IPS-18c (cell line): ENCODE measurements around the gene ZPR1.
A peak's percentile ranks its signal among the peaks of the same experiment; 100 is the strongest.
"Not testable (repeated sequence)": the region's sequence is repeated elsewhere in the genome, so short reads cannot be mapped to it uniquely, and the experiment has no call there.

Experiments used
- H3K4me3 ChIP-seq: 2 replicates; pipeline ENCODE4 v1.7.0; 2013; ENCODE audit warnings: low read depth, mild to moderate bottlenecking, low read length, moderate library complexity; ENCODE audit not compliant: insufficient read depth
- H3K9me3 ChIP-seq: one replicate; pipeline ENCODE4 v1.6.1; 2013; ENCODE audit warnings: mild to moderate bottlenecking, low read length, moderate library complexity; ENCODE audit not compliant: control insufficient read depth, insufficient read depth

The ZPR1 gene

DNA sequence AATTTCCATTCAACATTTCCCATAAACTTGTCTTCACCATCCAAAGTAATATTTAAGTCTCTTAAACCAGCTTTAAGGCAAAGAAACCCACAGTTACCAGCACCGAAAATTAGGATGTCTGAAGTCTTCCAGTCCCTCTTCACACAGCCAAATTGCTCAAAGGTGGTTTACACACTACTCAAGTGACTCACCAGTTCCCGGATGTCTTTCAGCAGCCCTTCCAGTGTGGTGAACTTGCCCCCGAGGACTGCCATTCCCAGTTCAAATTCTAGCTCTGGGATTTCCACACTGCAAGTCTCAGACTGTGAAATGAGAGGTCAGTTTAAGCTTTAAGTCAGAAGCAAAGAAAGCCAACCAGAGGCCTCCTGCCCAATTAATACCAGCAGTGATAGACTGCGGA, 5.1 kb downstream of the ZPR1 start:
- Histone ChIP-seq H3K4me3 (no peak overlapping the region), H3K9me3 (no peaks in the 10 kb centered on the region)

DNA sequence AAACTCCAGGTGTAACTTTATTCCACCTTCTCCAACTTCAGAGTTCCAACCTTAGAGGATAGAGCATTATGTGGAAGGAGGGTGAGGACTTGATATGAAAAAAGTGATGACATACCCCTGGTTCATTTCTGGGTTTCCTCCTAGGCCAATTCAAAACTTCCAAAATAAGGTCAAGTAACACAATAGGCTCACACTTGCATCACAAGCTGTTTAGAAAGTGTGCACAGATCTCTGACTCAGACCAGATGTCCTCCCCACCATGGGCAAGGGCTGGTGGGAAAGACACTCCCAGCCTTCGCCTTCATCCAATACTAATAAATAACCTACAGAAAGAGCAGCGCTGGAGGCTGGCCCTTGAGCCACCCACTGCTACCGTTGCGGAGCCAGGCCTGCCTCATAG, 9.3 kb downstream of the ZPR1 start:
- Histone ChIP-seq H3K4me3 (no peak overlapping the region), H3K9me3 (no peaks in the 10 kb centered on the region)

GRCh38 chr11:116777056-116777455, 10.8 kb downstream of the ZPR1 start:
- H3K4me3 ChIP-seq: no peak overlapping the region
- no peaks in the 10 kb centered on the region for H3K9me3 ChIP-seq

DNA sequence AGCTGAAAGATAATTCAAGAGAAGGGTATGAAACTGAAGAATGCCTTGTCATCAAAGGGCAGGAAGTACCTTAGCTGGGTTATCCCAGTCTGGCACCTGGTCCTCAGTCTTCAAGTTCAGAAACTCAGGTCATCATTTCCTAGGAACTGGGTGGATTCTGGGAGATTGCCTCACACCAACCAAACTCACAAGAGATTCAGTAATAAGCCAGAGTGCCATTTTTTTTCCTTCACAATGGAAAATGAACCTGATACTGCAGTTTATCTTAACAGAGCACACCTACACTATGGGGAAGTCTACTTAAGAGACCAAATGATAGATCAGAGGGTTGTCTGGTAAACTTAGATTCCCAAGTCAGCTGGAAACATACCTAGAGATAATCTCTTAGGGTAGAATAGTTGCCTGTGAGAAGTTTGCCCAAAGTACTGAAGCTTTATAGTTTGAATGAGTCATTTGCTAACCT, 11.3 kb downstream of the ZPR1 start:
- H3K9me3 ChIP-seq: no peaks in the 10 kb centered on the region
- no peak overlapping the region for H3K4me3 ChIP-seq

DNA sequence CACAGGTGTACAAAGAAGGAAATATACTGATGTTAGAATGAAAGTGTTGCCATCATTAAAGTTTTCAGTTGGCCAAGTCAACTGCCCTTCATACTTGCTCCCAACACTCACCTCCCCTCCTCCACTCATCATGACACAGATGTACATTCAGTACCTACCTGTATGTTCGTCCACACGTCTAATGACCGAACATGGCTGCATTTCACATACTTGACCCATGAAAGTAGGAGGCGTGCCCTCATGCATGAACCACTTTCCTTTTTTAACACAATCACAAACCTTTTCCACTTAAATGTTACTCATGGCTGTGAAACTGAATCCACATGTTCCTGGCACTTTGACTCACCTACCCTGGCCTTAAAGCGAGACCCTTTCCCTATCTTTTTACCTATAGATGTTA, 11.8 kb downstream of the ZPR1 start:
- Histone ChIP-seq H3K4me3 (no peak overlapping the region), H3K9me3 (no peaks in the 10 kb centered on the region)

- Histone ChIP-seq H3K9me3 (no peaks in the 10 kb centered on the region), H3K4me3 (no peak overlapping the region)
Measured at GRCh38 chr11:116774661-116775060, 13.2 kb downstream of the ZPR1 start.

DNA sequence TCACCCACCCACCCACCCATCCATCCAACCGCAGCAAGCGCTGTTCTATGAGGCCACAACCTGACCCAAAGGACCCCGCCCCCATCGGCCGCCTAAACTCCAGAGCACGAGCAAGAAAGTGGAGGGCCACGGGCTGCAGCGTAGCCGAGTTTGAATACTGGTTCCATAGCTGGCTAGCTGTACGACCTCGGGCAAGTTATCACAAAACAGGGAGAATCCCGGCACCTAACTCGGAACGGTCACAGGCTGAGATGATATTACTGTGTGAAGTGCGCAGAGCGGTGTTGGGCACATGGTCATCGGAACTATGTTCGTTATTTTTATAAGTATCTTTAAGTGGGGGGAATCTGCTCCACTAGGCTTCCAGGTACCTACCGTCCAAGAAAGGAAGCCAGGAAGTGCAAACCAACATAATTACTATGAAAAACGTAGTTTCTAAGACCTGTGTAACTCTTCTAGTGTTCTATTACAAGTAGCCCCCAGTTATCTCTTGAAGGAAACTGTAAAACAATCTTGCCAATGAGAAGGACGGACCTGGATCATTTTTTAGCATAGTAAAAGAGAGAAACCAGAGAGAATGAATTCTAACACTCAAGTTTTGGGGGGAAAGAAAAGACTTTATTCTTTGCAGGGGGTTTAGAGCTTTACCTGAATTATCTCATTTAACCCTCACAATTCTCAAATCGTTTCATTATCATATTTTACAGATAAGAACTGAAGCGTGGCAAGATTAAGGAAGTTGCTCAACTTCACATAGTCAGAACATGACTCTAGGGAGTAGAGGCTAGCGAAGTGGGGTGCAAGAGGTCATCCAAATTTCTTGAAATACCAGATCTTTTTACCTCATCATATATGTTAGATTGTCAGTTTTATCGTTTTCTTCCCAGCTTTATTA, 14.4 kb downstream of the ZPR1 start:
- no peaks in the 10 kb centered on the region for H3K9me3 ChIP-seq
- H3K4me3 ChIP-seq: peak overlapping the region; percentile 93

- Histone ChIP-seq H3K9me3 (no peaks in the 10 kb centered on the region), H3K4me3 (peak within 1 kb of the TSS; percentile 93)
Measured at GRCh38 chr11:116772443-116773202, 15.2 kb downstream of the ZPR1 start, which contains the start of gene BUD13. Gene BUD13 (minus strand): TSS chr11:116772987. CDS start chr11:116772964, 23 bp downstream.

GRCh38 chr11:116771935-116772334, 15.9 kb downstream of the ZPR1 start:
- Histone ChIP-seq H3K4me3 (peak overlapping the region; percentile 93), H3K9me3 (no peaks in the 10 kb centered on the region)

DNA sequence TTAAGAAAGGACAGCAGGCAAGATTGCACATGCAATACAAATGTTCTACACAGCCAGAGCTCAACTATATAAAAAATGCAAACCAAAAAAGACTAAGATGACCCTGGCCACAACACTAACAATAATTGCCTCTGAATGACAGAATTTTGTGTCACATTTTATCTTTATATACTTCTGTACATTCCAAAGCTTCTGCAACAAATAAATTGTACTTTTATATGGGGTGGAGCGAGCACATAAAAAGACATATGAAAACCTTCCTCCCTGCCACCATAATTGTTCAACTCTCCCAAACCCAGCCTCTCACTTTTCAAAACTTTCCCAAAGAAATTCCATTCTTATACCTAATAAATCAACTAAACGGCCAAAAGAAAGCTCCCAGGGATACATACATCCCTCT, 25.7 kb downstream of the ZPR1 start:
- no peaks in the 10 kb centered on the region for H3K9me3 ChIP-seq
- H3K4me3 ChIP-seq: no peak overlapping the region

GRCh38 chr11:116756044-116756443, 31.8 kb downstream of the ZPR1 start:
- H3K4me3 ChIP-seq, H3K9me3 ChIP-seq: not testable (repeated sequence)

GRCh38 chr11:116750070-116750718, 37.6 kb downstream of the ZPR1 start:
- no peak overlapping the region for H3K4me3 ChIP-seq
- no peaks in the 10 kb centered on the region for H3K9me3 ChIP-seq

DNA sequence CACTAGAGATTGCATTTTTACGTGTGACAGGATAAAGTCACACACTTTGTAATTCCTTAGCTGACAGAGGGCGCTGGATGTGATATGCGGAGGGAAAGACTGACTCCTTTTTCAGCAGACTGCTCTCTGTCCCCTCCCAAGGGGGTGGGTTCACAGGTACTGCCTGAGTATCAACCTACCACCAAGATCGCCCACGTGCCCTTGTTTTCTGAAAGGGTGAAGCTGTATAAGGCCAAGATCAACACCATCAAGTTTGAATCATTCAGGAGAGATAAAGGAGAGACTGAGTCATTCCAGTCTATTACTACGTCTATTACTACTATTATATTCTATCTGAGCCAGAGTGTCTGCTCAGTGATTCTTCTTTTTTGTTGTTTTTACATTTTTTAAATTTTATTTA, 45.7 kb downstream of the ZPR1 start:
- H3K9me3 ChIP-seq: no peaks in the 10 kb centered on the region
- H3K4me3 ChIP-seq: no peak overlapping the region

DNA sequence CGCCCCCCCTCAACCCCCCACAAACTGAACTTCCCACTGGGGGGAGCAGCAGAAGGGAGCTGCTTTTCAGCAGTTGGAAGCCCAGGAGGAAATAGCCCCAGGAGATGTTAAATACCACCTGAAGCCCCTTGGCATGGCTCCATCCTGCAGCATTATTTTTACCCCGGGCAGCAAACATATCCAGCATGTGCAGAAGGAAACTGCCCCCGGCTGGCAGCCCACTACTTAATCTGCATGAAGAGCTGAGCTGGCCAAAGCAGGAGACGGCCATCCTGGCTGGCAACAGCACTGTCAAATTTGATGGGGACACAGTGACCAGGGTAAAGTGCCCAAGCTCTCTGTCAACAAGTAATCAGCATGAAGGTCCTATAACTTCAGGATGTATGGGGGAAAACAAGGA, 47.1 kb downstream of the ZPR1 start:
- Histone ChIP-seq H3K4me3 (no peak overlapping the region), H3K9me3 (no peaks in the 10 kb centered on the region)

GRCh38 chr11:116738975-116739374, 48.8 kb downstream of the ZPR1 start:
- no peaks in the 10 kb centered on the region for H3K9me3 ChIP-seq
- H3K4me3 ChIP-seq: no peak overlapping the region

DNA sequence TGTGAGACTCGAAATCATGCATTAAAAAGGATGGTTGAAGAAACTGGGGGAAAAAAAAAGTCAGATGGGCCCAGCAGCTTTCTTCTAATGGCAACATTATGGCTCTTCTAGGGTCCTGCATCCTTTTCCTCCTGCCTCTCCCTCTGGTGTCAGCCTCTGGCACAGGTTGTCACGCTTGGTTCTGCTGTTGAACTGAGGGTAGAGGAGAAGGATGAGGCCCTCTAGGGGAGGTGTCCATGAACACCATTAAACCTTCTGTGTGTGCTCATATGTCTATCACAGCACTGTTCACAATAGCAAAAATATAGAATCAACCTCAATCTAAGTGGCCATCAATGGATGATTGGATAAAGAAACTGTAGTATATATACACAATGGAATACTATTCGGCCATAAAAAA, 51.1 kb downstream of the ZPR1 start:
- H3K9me3 ChIP-seq: no peaks in the 10 kb centered on the region

GRCh38 chr11:116733969-116734508, 53.8 kb downstream of the ZPR1 start:
- Histone ChIP-seq H3K9me3 (no peaks in the 10 kb centered on the region), H3K4me3 (no peak overlapping the region)

More for the DNA sequence above, 51.1 kb downstream of the ZPR1 start:
- H3K4me3 ChIP-seq: no peak overlapping the region
